Measurements from ENCODE around the gene EFCAB6. TPM values are rescaled to one million over a fixed set of nuclear protein-coding genes. Genes with fewer than 3 reads are reported as not detected.

EFCAB6 gene
- total and polyA plus RNA-seq, 7 donors = 0.45 to 5.7 (median 1.8) TPM

- 55 to 56% methylated on average over 13 of the region's 13 CpGs for WGBS, 2 donors
- Histone ChIP-seq H3K9me3 (no peaks in the 10 kb centered on the region), H3K4me3 (no peak overlapping the region), H3K4me1 (no peaks in the 10 kb centered on the region), H3K27me3 (no peaks in the 10 kb centered on the region), H3K27ac (no peak overlapping the region), H3K36me3 (no peaks in the 10 kb centered on the region)
- intact Hi-C loops (cut with DNase I) = no loop called here
- TF ChIP-seq CTCF (IDR thresholded peaks at IDR 0.05) (no peak), POLR2A (IDR thresholded peaks at IDR 0.05) (no peak), EP300 (IDR thresholded peaks at IDR 0.05) (no peak)
- no peak for DNase-seq
Observed at GRCh38 chr22:43633631-43634285, 178.3 kb downstream of the EFCAB6 start.

DNA sequence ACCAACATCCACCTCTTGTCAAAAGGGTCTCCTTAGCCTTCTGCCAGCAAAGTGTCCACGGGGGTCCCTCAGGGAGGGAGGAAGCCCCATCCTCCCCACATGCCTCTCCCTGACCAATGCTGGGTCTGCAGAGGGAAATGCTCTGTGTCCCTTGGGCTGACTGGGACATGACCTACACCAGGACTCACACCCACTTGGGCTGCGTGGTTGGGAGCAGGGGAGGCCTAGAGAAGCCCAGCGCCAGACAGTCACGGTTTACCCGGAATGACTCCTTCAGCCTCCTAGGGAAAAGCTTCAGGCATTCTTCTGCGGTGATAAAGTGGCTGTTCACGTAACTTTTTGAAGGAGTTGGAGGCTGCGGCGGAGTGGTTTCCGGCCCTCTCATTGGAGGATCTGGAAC is 180.3 kb downstream of the EFCAB6 start:
- H3K27ac ChIP-seq = no peak overlapping the region
- H3K9me3 ChIP-seq = no peaks in the 10 kb centered on the region
- 94 to 96% methylated on average over 10 of the region's 10 CpGs for WGBS, 2 donors
- H3K4me3 ChIP-seq = no peak overlapping the region
- no peaks in the 10 kb centered on the region for H3K36me3 ChIP-seq
- TF ChIP-seq CTCF (IDR thresholded peaks at IDR 0.05) (no peak), POLR2A (IDR thresholded peaks at IDR 0.05) (no peak), EP300 (IDR thresholded peaks at IDR 0.05) (no peak), POLR2AphosphoS5 (IDR thresholded peaks at IDR 0.05) (no peak)
- H3K27me3 ChIP-seq = no peaks in the 10 kb centered on the region
- no peaks in the 10 kb centered on the region for H3K4me1 ChIP-seq
- intact Hi-C loops (cut with DNase I) = no loop called here
- DNase-seq = no peak

GRCh38 chr22:43631201-43631600 is 180.9 kb downstream of the EFCAB6 start:
- H3K27me3 ChIP-seq = no peaks in the 10 kb centered on the region
- DNase-seq = no peak
- intact Hi-C loops (cut with DNase I) = no loop called here
- no peak overlapping the region for H3K4me3 ChIP-seq
- 92 to 93% methylated on average over 11 of the region's 11 CpGs for WGBS, 2 donors
- H3K36me3 ChIP-seq = no peaks in the 10 kb centered on the region
- no peaks in the 10 kb centered on the region for H3K9me3 ChIP-seq
- TF ChIP-seq POLR2AphosphoS5 (IDR thresholded peaks at IDR 0.05) = no peak
- no peak for TF ChIP-seq EP300 (IDR thresholded peaks at IDR 0.05)
- no peak for TF ChIP-seq POLR2A (IDR thresholded peaks at IDR 0.05)
- TF ChIP-seq CTCF (IDR thresholded peaks at IDR 0.05) = no peak
- no peaks in the 10 kb centered on the region for H3K4me1 ChIP-seq
- H3K27ac ChIP-seq = no peak overlapping the region

DNA sequence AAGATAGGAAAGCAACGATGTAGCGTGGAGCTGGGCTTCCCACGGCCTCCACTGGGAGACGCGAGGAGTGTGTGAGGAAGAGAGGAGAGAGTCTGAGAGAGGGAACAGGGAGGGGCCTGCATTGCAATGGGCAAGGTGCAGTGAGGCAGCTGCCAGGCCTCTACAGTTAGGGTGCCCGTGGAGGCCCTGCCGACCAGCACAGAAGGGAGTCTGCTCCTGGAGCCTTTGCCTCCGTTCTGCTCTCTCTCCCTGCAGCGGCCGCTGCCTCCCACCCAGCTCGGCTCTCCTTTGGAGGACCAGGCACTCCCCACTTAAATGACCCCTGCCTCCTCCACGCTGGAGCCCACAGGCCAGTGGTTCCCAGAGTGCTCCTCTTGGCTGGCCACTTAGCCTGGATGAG is 181.7 kb downstream of the EFCAB6 start:
- H3K36me3 ChIP-seq = no peaks in the 10 kb centered on the region
- TF ChIP-seq EP300 (IDR thresholded peaks at IDR 0.05) = no peak
- TF ChIP-seq CTCF (IDR thresholded peaks at IDR 0.05) = no peak
- TF ChIP-seq POLR2A (IDR thresholded peaks at IDR 0.05) = no peak
- TF ChIP-seq POLR2AphosphoS5 (IDR thresholded peaks at IDR 0.05) = no peak
- WGBS, 2 donors = 89 to 93% methylated on average over 12 of the region's 12 CpGs
- no peak overlapping the region for H3K4me3 ChIP-seq
- no peaks in the 10 kb centered on the region for H3K9me3 ChIP-seq
- H3K27me3 ChIP-seq = no peaks in the 10 kb centered on the region
- intact Hi-C loops (cut with DNase I) = no loop called here
- no peak overlapping the region for H3K27ac ChIP-seq
- no peaks in the 10 kb centered on the region for H3K4me1 ChIP-seq
- DNase-seq = no peak

GRCh38 chr22:43628250-43628649 is 183.9 kb downstream of the EFCAB6 start:
- no peaks in the 10 kb centered on the region for H3K36me3 ChIP-seq
- TF ChIP-seq POLR2A (IDR thresholded peaks at IDR 0.05) (no peak), CTCF (IDR thresholded peaks at IDR 0.05) (no peak), POLR2AphosphoS5 (IDR thresholded peaks at IDR 0.05) (no peak), EP300 (IDR thresholded peaks at IDR 0.05) (no peak)
- H3K27me3 ChIP-seq = no peaks in the 10 kb centered on the region
- H3K27ac ChIP-seq = no peak overlapping the region
- no peaks in the 10 kb centered on the region for H3K4me1 ChIP-seq
- no peaks in the 10 kb centered on the region for H3K9me3 ChIP-seq
- intact Hi-C loops (cut with DNase I) = no loop called here
- no peak overlapping the region for H3K4me3 ChIP-seq
- no peak for DNase-seq
- WGBS, 2 donors = 76 to 82% methylated on average over 16 of the region's 16 CpGs
